HCT116 (cell line): ENCODE results near the gene RIPOR2. TPM values are rescaled to one million over a fixed set of nuclear protein-coding genes. Genes with fewer than 3 reads are reported as not detected.

Source experiments
- ATAC-seq: fragments of 200-7000 bp; cut with Tn5 transposase; 2 replicates; pipeline ENCODE4 v1.9.1; 2020; ENCODE audit warnings: mild to moderate bottlenecking, moderate library complexity
- BruUV-seq: library from RNA; stranded (reverse); fragments of 400-500 nt; replicated peaks from 2 replicates; lab custom pipeline; 2021; lab: Mats Ljungman, UMichigan
- CTCF ChIA-PET: fragments of 300-600 bp; sonication (Branson Sonifier 250); formaldehyde crosslinking; loops from one replicate; lab custom pipeline; 2021; ENCODE audit warnings: antibody characterized with exemption; lab: Charles Lee
- POLR2A ChIA-PET: fragments of 300-600, 350-600 bp; sonication (Branson Sonifier 250); formaldehyde crosslinking; loops from one replicate; lab custom pipeline; 2021; ENCODE audit warnings: antibody characterized with exemption; lab: Charles Lee
- RAD21 ChIA-PET, 2 experiments: fragments of 300-600 bp; sonication (Branson Sonifier 250); formaldehyde crosslinking; loops; one replicate each; lab custom pipeline; 2023; ENCODE audit warnings: low total read pairs in 2 of 2; ENCODE audit not compliant: uncharacterized antibody in 2 of 2, unreplicated experiment in 2 of 2, low non-redundant PET in 1 of 2; lab: Charles Lee
- DNase-seq: peaks from one replicate; pipeline ENCODE4 v3.0.0-alpha.2; 2010; ENCODE audit warnings: low read depth, low spot score
- H2AFZ ChIP-seq: fragments of 200-600 bp; shearing (Covaris generic), sonication (generic); 2 replicates; pipeline ENCODE4 v1.6.1; 2017; ENCODE audit warnings: low read depth, mixed run types, mixed read lengths, antibody characterized with exemption, low read length; ENCODE audit not compliant: poor library complexity, severe bottlenecking
- H3K27ac ChIP-seq: 2 replicates; pipeline ENCODE4 v1.5.1; 2012; ENCODE audit warnings: low read depth, low read length
- H3K27me3 ChIP-seq: fragments of 200-600 bp; sonication (generic); 2 replicates; pipeline ENCODE4 v1.6.1; 2016; ENCODE audit warnings: mixed run types, low read length, mixed read lengths; ENCODE audit not compliant: insufficient read depth
- H3K36me3 ChIP-seq, 2 experiments: fragments of 200-500 bp in 1 of 2; fragments of 200-600 bp in 1 of 2; sonication (Bioruptor generic) in 1 of 2; sonication (generic) in 1 of 2; 2 replicates each; pipeline versions ENCODE4 v1.5.1 to v1.6.1; 2014 to 2016; ENCODE audit warnings: low read length in 2 of 2, inconsistent platforms in 1 of 2, mixed read lengths in 1 of 2, mixed run types in 1 of 2; ENCODE audit not compliant: insufficient read depth in 2 of 2, control insufficient read depth in 1 of 2
- H3K4me1 ChIP-seq, 2 experiments: fragments of 200-600 bp in 1 of 2; sonication (generic) in 1 of 2; 2 replicates each; pipeline versions ENCODE4 v1.5.1 to v1.6.1; 2012 to 2017; ENCODE audit warnings: low read length in 2 of 2, inconsistent platforms in 1 of 2, mild to moderate bottlenecking in 1 of 2, mixed read lengths in 1 of 2, mixed run types in 1 of 2, moderate library complexity in 1 of 2; ENCODE audit not compliant: insufficient read depth in 2 of 2, control insufficient read depth in 1 of 2
- H3K4me2 ChIP-seq: fragments of 200-600 bp; sonication (generic); 2 replicates; pipeline ENCODE4 v1.6.1; 2017; ENCODE audit warnings: mixed run types, low read length, mixed read lengths
- H3K4me3 ChIP-seq, 2 experiments: fragments of 200-600 bp in 1 of 2; sonication (generic) in 1 of 2; replicated peaks in 1 of 2; 2 replicates each; pipeline ENCODE4 v1.5.1; 2011 to 2016; ENCODE audit warnings: low read length in 2 of 2, control low read depth in 1 of 2, low read depth in 1 of 2, mild to moderate bottlenecking in 1 of 2, mixed read lengths in 1 of 2, mixed run types in 1 of 2
- H3K79me2 ChIP-seq: fragments of 200-600 bp; sonication (generic); 2 replicates; pipeline ENCODE4 v1.6.1; 2017; ENCODE audit warnings: mild to moderate bottlenecking, mixed run types, low read length, moderate library complexity, mixed read lengths; ENCODE audit not compliant: insufficient read depth
- H3K9ac ChIP-seq: fragments of 200-600 bp; sonication (generic); 2 replicates; pipeline ENCODE4 v1.6.1; 2016; ENCODE audit warnings: low read length, mixed read lengths
- H3K9me2 ChIP-seq: fragments of 200-600 bp; sonication (generic), shearing (Covaris generic); 2 replicates; pipeline ENCODE4 v1.6.1; 2017; ENCODE audit warnings: mixed run types, mild to moderate bottlenecking, moderate library complexity; ENCODE audit not compliant: insufficient read depth
- H3K9me3 ChIP-seq, 2 experiments: fragments of 200-500 bp in 1 of 2; fragments of 200-600 bp in 1 of 2; sonication (Bioruptor generic) in 1 of 2; sonication (generic) in 1 of 2; 2 replicates each; pipeline ENCODE4 v1.6.1; 2014 to 2017; ENCODE audit warnings: low read length in 2 of 2, mixed read lengths in 2 of 2, inconsistent platforms in 1 of 2, low read depth in 1 of 2, mild to moderate bottlenecking in 1 of 2, mixed run types in 1 of 2, moderate library complexity in 1 of 2; ENCODE audit not compliant: control insufficient read depth in 1 of 2, insufficient read depth in 1 of 2
- H4K20me1 ChIP-seq: fragments of 200-600 bp; sonication (generic), shearing (Covaris generic); 2 replicates; pipeline ENCODE4 v1.6.1; 2017; ENCODE audit warnings: mixed run types, mild to moderate bottlenecking, moderate library complexity; ENCODE audit not compliant: insufficient read depth
- CTCF ChIP-seq, 3 experiments: fragments of 200-600 bp in 1 of 3; sonication (generic) in 1 of 3; IDR thresholded peaks in 2 of 3; conservative IDR thresholded peaks in 1 of 3; 2 replicates each; pipeline ENCODE4 v1.5.1; 2012 to 2017; ENCODE audit warnings: low read depth in 2 of 3, low read length in 2 of 3, antibody characterized with exemption in 1 of 3, borderline replicate concordance in 1 of 3, control low read depth in 1 of 3, mild to moderate bottlenecking in 1 of 3, mixed read lengths in 1 of 3, mixed run types in 1 of 3, moderate library complexity in 1 of 3; ENCODE audit not compliant: insufficient read depth in 1 of 3
- REST ChIP-seq: IDR thresholded peaks from 2 replicates; pipeline ENCODE4 v1.6.1; 2012; ENCODE audit warnings: low read depth
- intact Hi-C: fragments of 100-400 bp; cut with micrococcal nuclease; formaldehyde crosslinking; loops from 2 replicates; pipeline ENCODE4 v1.10.0; 2022
- total RNA-seq: library from RNA; stranded (reverse); gene quantifications from one replicate; pipeline ENCODE4 v1.2.1, GENCODE V29; 2021; ENCODE audit not compliant: unreplicated experiment

The RIPOR2 gene
- total RNA-seq, 1 experiment from 2014 or later = 0.44 TPM

- RAD21 ChIA-PET = no interaction called here
- no peak overlapping the region for H3K9ac ChIP-seq
- intact Hi-C loops = no loop called here
- POLR2A ChIA-PET = no interaction called here
- H3K36me3 ChIP-seq = no peaks in the 10 kb centered on the region
- H3K4me1 ChIP-seq = no peaks in the 10 kb centered on the region
- H3K4me3 ChIP-seq = no peak overlapping the region
- no peak overlapping the region for H3K27ac ChIP-seq
- CTCF ChIA-PET = interaction anchor here (1.7 kb wide), 1 partner anchor 9 kb away, joined by 7 read pairs; no protein-coding TSS in a partner anchor
- no peaks in the 10 kb centered on the region for H3K9me2 ChIP-seq
- H3K79me2 ChIP-seq = no peaks in the 10 kb centered on the region
- no peak overlapping the region for H3K4me2 ChIP-seq
- H4K20me1 ChIP-seq = no peaks in the 10 kb centered on the region
- ATAC-seq = no peak
- H3K9me3 ChIP-seq = no peaks in the 10 kb centered on the region
- no TSS peak for BruUV-seq
- no peak for DNase-seq
- TF ChIP-seq REST (no peak), CTCF (IDR thresholded peaks at IDR 0.05 in 2 of 3, conservative IDR thresholded peaks at IDR 0.05 in 1 of 3; ENCODE audit: borderline replicate concordance in 1 of 3, insufficient read depth in 1 of 3, low read depth in 2 of 3, low read length in 2 of 3) (no peak)
- peaks cover 7% of the 10 kb centered on the region; the same call in 1 of the 2 replicates for H3K27me3 ChIP-seq
- no peak overlapping the region for H2AFZ ChIP-seq
Observed at GRCh38 chr6:24864343-24864742, 71.4 kb downstream of the RIPOR2 start.
